Right cardiac atrium (tissue), 5 donors: ENCODE data around the gene TLCD3B. TPM values are rescaled to one million over a fixed set of nuclear protein-coding genes. Genes with fewer than 3 reads are reported as not detected.
"Not testable (repeated sequence)": the region's sequence is repeated elsewhere in the genome, so short reads cannot be mapped to it uniquely, and the experiment has no call there.

Source experiments
- ATAC-seq, 2 donors: fragments of 200-7000 bp; cut with Tn5 transposase; one replicate each; pipeline versions ENCODE4 v1.8.0 to v1.9.1; 2020; ENCODE audit warnings: moderate library complexity in 2 of 2, mild to moderate bottlenecking in 1 of 2
- DNase-seq, 3 donors: peaks; one replicate each; pipeline ENCODE4 v3.0.0-alpha.2; 2020
- H3K27ac ChIP-seq: one replicate; pipeline ENCODE4 v1.5.1; 2013; ENCODE audit warnings: mild to moderate bottlenecking, low read length, control low read depth, moderate library complexity
- H3K27me3 ChIP-seq: one replicate; pipeline ENCODE4 v1.6.1; 2013; ENCODE audit not compliant: control insufficient read depth, insufficient read depth
- H3K4me1 ChIP-seq: one replicate; pipeline ENCODE4 v1.6.1; 2013; ENCODE audit warnings: low read length; ENCODE audit not compliant: control insufficient read depth, insufficient read depth
- H3K4me3 ChIP-seq: one replicate; pipeline ENCODE4 v1.5.1; 2013; ENCODE audit warnings: low read length, control low read depth
- H3K9me3 ChIP-seq: one replicate; pipeline ENCODE4 v1.6.1; 2013; ENCODE audit warnings: low read length; ENCODE audit not compliant: control insufficient read depth
- whole genome bisulfite sequencing: extraction: QIAGEN DNeasy Blood & Tissue Kit; methylation state at CpG from one replicate; pipeline ENCODE4 v1.1.7; 2013; 5-methylcytosine and 5-hydroxymethylcytosine counted together
- intact Hi-C, 4 donors: fragments of 100-400 bp; cut with DNase I; formaldehyde crosslinking; loops; one replicate each; pipeline versions ENCODE4 v1.11.0 to v1.14.0; 2022 to 2023
- polyA plus RNA-seq: library from polyadenylated mRNA; stranded (reverse); fragments of 200-250 nt; gene quantifications from one replicate; pipeline ENCODE4 v1.2.3, GENCODE V29; 2013
- total RNA-seq, 4 donors: library from RNA; stranded (reverse); fragmentation: NEBNext Ultra II Directional; extraction: Animal tissue kit (Norgen Biotek cat#: 25700); gene quantifications; one replicate each; pipeline ENCODE4 v1.2.1, GENCODE V29; 2021
- donor health status: healthy with polysubstance abuse.
- donor health status: DM: no; HTN: yes; CAD: no.
- donor health status: DM: no; HTN: no; CAD: no.
- donor health status: DM: no; HTN: yes; CAD: no; lungs with severe emphysema.
- donor health status: DM: yes; HTN: yes; CAD: no.

TLCD3B gene
- total and polyA plus RNA-seq, 5 donors: not detected

- intact Hi-C loops: loop anchor here in 2 of 4 donors (10.0 kb wide), 1 partner anchor 330 kb away; no protein-coding TSS in a partner anchor
- 75% methylated on average over 16 of the region's 16 CpGs for WGBS
- Histone ChIP-seq H3K27me3 (no peaks in the 10 kb centered on the region), H3K4me1 (no peaks in the 10 kb centered on the region), H3K9me3 (no peaks in the 10 kb centered on the region), H3K27ac (no peak overlapping the region), H3K4me3 (no peak overlapping the region)
- peak in 1 of 3 donors; percentile 40 for DNase-seq
- no peak for ATAC-seq
Measured at GRCh38 chr16:30024451-30024850, 6.6 kb downstream of the TLCD3B start.

GRCh38 chr16:30023586-30023985 is 7.5 kb downstream of the TLCD3B start:
- no peaks in the 10 kb centered on the region for H3K9me3 ChIP-seq
- H3K4me3 ChIP-seq: no peak overlapping the region
- intact Hi-C loops: loop anchor here in 2 of 4 donors (10.0 kb wide), 1 partner anchor 329 kb away; no protein-coding TSS in a partner anchor
- no peaks in the 10 kb centered on the region for H3K27me3 ChIP-seq
- 82% methylated on average over 11 of the region's 11 CpGs for WGBS
- H3K4me1 ChIP-seq: no peaks in the 10 kb centered on the region
- ATAC-seq (no peak), DNase-seq (peak in 1 of 3 donors; percentile 21)
- no peak overlapping the region for H3K27ac ChIP-seq

GRCh38 chr16:30022887-30023286 is 8.2 kb downstream of the TLCD3B start, which contains the start of gene C16orf92:
Gene C16orf92 (plus strand): TSS chr16:30023198. CDS start chr16:30023341, 143 bp downstream.
- no peak within 1 kb of the TSS for H3K27ac ChIP-seq
- WGBS: 84% methylated on average over 6 of the region's 6 CpGs
- intact Hi-C loops: loop anchor here in 2 of 4 donors (10.0 kb wide), 1 partner anchor 328 kb away; no protein-coding TSS in a partner anchor
- DNase-seq (no peak), ATAC-seq (no peak)
- no peaks in the 10 kb centered on the region for H3K9me3 ChIP-seq
- no peaks in the 10 kb centered on the region for H3K4me1 ChIP-seq
- no peak within 1 kb of the TSS for H3K4me3 ChIP-seq
- H3K27me3 ChIP-seq: no peaks in the 10 kb centered on the region

- intact Hi-C loops: loop anchor here in 1 of 4 donors (5.0 kb wide), 1 partner anchor 316 kb away; no protein-coding TSS in a partner anchor
- Histone ChIP-seq H3K4me3 (no peak overlapping the region), H3K27me3 (no peaks in the 10 kb centered on the region), H3K27ac (no peak overlapping the region), H3K4me1 (no peaks in the 10 kb centered on the region), H3K9me3 (no peaks in the 10 kb centered on the region)
- DNase-seq: no peak
- no peak for ATAC-seq
- 77% methylated on average over 4 of the region's 4 CpGs for WGBS
Measured at GRCh38 chr16:30018731-30019158, 12.3 kb downstream of the TLCD3B start.

- H3K27me3 ChIP-seq, H3K4me3 ChIP-seq, DNase-seq, H3K9me3 ChIP-seq, ATAC-seq, H3K4me1 ChIP-seq, H3K27ac ChIP-seq: not testable (repeated sequence)
- intact Hi-C loops: loop anchor here in 1 of 4 donors (5.0 kb wide), 1 partner anchor 316 kb away; no protein-coding TSS in a partner anchor
- WGBS: 86% methylated on average over 4 of the region's 4 CpGs
Measured at GRCh38 chr16:30017937-30018336, 13.1 kb downstream of the TLCD3B start.

DNA sequence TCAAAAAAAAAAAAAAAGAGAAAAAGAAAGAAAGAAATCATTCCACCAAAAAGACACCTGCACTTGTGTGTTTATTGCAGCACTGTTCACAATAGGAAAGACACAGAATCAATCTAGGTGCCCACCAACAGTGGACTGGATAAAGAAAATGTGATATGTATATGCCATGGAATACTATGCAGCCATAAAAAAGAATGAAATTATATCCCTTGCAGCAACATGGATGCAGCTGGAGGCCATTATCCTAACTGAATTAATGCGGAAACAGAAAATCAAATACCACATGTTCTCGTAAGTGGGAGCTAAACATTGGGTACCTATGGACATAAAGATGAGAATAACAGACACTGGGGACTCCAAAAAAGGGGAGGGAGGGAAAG is 13.8 kb downstream of the TLCD3B start:
- no peak for DNase-seq
- WGBS: 98% methylated on average over 2 of the region's 2 CpGs
- intact Hi-C loops: loop anchor here in 1 of 4 donors (5.0 kb wide), 1 partner anchor 315 kb away; no protein-coding TSS in a partner anchor
- no peak overlapping the region for H3K27ac ChIP-seq
- H3K9me3 ChIP-seq: no peaks in the 10 kb centered on the region
- H3K27me3 ChIP-seq: no peaks in the 10 kb centered on the region
- H3K4me1 ChIP-seq: no peaks in the 10 kb centered on the region
- ATAC-seq: no peak
- H3K4me3 ChIP-seq: no peak overlapping the region

DNA sequence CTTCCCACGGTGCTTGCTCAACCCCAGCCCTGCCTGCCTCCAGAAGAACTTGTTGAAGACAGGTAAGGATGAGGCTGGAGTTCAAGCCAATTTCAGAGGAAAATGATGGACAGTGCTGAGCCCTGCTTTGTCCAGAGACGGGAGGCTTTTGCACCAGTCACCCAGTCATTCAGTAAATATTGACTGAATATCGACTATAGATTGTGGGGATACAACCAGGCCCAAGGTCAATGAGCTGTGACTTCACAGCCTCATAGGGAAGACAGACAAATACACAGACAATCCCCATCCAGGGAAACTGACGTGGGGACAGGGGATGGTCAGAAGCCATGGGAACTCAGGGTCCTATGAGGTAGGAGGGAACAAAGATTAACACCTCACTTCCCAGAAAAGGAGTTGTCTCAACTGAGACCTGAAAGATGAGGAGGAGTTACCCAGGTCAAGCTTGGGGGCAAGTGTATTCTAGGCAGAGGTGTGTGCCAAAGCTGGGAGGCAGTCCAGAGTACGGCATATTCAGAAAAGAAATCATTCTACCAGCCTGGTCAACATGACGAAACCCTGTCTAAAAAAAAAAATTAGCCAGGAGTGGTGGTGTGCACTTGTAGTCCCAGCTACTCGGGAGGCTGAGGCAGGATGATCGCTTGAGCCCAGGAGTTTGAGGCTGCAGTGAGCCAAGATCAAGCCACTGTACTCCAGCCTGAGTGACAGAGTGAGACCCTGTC is 14.4 kb downstream of the TLCD3B start:
- intact Hi-C loops: loop anchor here in 1 of 4 donors (5.0 kb wide), 1 partner anchor 314 kb away; no protein-coding TSS in a partner anchor

GRCh38 chr16:30015450-30015849 is 15.6 kb downstream of the TLCD3B start:
- not testable (repeated sequence) for ATAC-seq, H3K27ac ChIP-seq, DNase-seq, H3K4me1 ChIP-seq, H3K4me3 ChIP-seq, H3K27me3 ChIP-seq, H3K9me3 ChIP-seq
- intact Hi-C loops: loop anchor here in 1 of 4 donors (5.0 kb wide), 1 partner anchor 313 kb away; no protein-coding TSS in a partner anchor
- WGBS: 85% methylated on average over 7 of the region's 7 CpGs

More for the DNA sequence above, 14.4 kb downstream of the TLCD3B start:
- Histone ChIP-seq H3K9me3 (no peaks in the 10 kb centered on the region), H3K27me3 (no peaks in the 10 kb centered on the region), H3K4me1 (no peaks in the 10 kb centered on the region), H3K4me3 (no peak overlapping the region), H3K27ac (no peak overlapping the region)
- ATAC-seq (no peak), DNase-seq (no peak)
- WGBS: 69% methylated on average over 8 of the region's 8 CpGs

- intact Hi-C loops, H3K9me3 ChIP-seq, H3K27me3 ChIP-seq, H3K27ac ChIP-seq, H3K4me3 ChIP-seq, ATAC-seq, H3K4me1 ChIP-seq: not testable (repeated sequence)
- peak in 1 of 3 donors; percentile 31 for DNase-seq
- 81% methylated on average over 14 of the region's 14 CpGs for WGBS
Measured at GRCh38 chr16:30012598-30012997, 18.5 kb downstream of the TLCD3B start.

DNA sequence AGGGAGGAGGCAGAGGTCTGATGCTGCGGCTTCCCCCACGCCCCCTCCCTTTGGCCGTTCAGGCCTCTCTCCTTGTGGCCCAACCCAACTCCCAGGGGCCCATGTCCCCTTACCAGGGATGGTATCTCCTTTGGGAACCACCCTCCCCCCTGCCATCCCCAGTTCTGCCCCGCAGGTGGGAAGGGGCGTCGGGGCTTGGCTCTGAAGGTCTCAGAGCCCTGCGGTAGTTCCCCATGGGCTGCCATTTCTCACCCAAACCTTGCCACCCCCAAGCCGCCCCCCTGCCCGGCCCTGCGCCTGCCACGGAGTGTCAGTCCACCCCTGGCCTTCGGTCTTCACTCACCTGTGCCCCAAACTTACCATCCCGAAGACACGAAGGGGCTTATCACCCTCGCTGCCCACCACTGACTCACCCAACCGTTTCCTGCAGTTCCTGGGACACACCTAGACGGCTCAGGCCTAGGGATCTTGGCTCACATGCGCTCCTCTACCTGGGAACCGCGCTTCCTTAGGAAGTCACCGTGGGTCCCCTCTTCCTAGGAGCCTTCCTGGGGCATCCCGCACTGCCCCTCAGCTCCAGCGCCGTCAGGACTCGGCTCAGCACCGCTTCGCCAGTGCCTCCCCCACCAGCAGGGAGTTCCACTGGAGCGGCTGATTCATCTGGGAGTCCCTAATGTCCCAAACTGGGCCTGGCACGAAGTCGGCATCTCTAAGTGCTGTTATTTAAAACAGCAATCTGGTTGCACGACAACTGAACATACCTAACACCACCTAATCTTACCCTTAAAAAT is 19.2 kb downstream of the TLCD3B start:
- WGBS: 17% methylated on average over 31 of the region's 31 CpGs
- intact Hi-C loops: no loop called here
- DNase-seq: peak in 2 of 3 donors; percentile 36 to 37

More for the DNA sequence above, 19.2 kb downstream of the TLCD3B start:
- no peaks in the 10 kb centered on the region for H3K27me3 ChIP-seq
- H3K4me3 ChIP-seq: no peak overlapping the region
- no peaks in the 10 kb centered on the region for H3K9me3 ChIP-seq
- ATAC-seq: peak in 1 of 2 donors; percentile 17
- H3K4me1 ChIP-seq: no peaks in the 10 kb centered on the region
- no peak overlapping the region for H3K27ac ChIP-seq
